ENCODE results near the gene YJU2.

DNA sequence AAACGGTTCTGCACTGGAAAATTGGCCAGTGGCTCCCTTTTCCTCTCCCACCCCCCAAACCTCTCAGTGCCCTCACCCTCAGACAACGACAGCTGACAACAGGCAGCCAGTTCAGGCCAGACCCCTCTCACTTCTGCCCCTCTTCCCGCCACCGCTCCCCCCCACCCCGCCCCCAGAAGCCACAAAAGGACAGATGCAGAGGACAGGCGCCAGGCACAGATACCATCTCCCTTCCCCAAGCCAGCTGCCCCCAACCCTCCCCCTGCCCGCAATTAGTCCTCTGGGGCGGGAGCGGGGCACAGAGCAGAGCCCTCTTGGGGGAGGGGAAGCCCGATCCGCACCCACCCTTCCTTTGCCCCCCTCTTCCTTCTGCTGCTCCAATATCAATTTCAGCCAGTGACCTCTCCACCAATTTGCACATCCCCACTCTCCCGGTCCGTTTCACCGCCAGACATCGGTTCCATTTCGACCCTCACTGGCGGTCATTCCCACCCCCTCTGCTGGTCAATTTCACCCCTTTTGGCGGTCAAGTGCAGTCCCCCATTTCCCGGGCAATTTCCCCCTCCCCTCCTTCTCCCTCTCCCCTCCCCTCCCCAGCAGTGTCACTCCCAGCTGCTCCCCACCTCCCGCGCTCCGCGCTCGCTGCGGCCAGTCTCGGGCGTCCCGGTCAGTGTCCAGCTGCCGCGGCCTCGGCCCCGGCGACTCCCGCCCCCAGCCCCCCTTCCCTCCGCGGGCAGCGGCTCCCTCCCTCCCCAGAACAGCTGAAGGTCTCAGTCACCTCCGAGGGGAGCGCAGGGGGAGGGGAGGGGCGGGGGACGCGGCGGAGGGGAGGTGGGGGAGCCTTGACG, 31.8 kb downstream of the YJU2 start, which contains the start of gene SHD:
- TF ChIP-seq, protein P1, sequence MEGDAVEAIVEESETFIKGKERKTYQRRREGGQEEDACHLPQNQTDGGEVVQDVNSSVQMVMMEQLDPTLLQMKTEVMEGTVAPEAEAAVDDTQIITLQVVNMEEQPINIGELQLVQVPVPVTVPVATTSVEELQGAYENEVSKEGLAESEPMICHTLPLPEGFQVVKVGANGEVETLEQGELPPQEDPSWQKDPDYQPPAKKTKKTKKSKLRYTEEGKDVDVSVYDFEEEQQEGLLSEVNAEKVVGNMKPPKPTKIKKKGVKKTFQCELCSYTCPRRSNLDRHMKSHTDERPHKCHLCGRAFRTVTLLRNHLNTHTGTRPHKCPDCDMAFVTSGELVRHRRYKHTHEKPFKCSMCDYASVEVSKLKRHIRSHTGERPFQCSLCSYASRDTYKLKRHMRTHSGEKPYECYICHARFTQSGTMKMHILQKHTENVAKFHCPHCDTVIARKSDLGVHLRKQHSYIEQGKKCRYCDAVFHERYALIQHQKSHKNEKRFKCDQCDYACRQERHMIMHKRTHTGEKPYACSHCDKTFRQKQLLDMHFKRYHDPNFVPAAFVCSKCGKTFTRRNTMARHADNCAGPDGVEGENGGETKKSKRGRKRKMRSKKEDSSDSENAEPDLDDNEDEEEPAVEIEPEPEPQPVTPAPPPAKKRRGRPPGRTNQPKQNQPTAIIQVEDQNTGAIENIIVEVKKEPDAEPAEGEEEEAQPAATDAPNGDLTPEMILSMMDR (conservative IDR thresholded peaks at IDR 0.05): no peak
- TF ChIP-seq ZFX (IDR thresholded peaks at IDR 0.05): no peak
